Right lobe of liver (tissue), 4 donors: Measurements from ENCODE around the gene PFKFB3.

Source experiments
- POLR2A ChIP-seq: fragments of 450-650 bp; IDR thresholded peaks from one replicate; pipeline ENCODE4 v1.6.1; 2017; ENCODE audit warnings: antibody characterized with exemption, mild to moderate bottlenecking
- TF ChIP-seq, protein P1 (sequence below), 4 donors: fragments of 200-600 bp in 3 of 4; fragments of 450-650 bp in 1 of 4; IDR thresholded peaks; one replicate each; pipeline versions ENCODE4 v1.5.1 to v1.8.0; 2016 to 2022; ENCODE audit warnings: antibody characterized with exemption in 4 of 4, mild to moderate bottlenecking in 2 of 4
- donor health status: DM: no; HTN: no; CAD: no.
- donor health status: DM: no; HTN: no; CAD: no.
- donor health status: DM: no; HTN: yes; CAD: no.

- TF ChIP-seq, protein P1, sequence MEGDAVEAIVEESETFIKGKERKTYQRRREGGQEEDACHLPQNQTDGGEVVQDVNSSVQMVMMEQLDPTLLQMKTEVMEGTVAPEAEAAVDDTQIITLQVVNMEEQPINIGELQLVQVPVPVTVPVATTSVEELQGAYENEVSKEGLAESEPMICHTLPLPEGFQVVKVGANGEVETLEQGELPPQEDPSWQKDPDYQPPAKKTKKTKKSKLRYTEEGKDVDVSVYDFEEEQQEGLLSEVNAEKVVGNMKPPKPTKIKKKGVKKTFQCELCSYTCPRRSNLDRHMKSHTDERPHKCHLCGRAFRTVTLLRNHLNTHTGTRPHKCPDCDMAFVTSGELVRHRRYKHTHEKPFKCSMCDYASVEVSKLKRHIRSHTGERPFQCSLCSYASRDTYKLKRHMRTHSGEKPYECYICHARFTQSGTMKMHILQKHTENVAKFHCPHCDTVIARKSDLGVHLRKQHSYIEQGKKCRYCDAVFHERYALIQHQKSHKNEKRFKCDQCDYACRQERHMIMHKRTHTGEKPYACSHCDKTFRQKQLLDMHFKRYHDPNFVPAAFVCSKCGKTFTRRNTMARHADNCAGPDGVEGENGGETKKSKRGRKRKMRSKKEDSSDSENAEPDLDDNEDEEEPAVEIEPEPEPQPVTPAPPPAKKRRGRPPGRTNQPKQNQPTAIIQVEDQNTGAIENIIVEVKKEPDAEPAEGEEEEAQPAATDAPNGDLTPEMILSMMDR (IDR thresholded peaks at IDR 0.05): no peak
- TF ChIP-seq POLR2A: no peak
These were observed 35.3 kb upstream of the PFKFB3 start for GRCh38 chr10:6167456-6167855.
